Stimulated activated CD4-positive, alpha-beta T cell treated with anti-CD3 and anti-CD28 coated beads, Interleukin-1b, Interleukin-23, amount 100 ng/mL, for 4 hours (primary cell): Measurements from ENCODE around the gene AATK.

Experiments used
- DNase-seq, 2 donors: peaks; one replicate each; pipeline ENCODE4 v3.0.0-alpha.2; 2020; ENCODE audit warnings: low read depth in 2 of 2

Gene AATK

GRCh38 chr17:81180836-81181810 is 15.1 kb upstream of the AATK start:
- no peak for DNase-seq

GRCh38 chr17:81179861-81180260 is 13.8 kb upstream of the AATK start:
- no peak for DNase-seq

GRCh38 chr17:81179220-81179619 is 13.2 kb upstream of the AATK start:
- no peak for DNase-seq

- DNase-seq: no peak
Measured at GRCh38 chr17:81178136-81179091, 12.4 kb upstream of the AATK start.

- no peak for DNase-seq
Measured at GRCh38 chr17:81176666-81177065, 10.6 kb upstream of the AATK start.

- DNase-seq: no peak
Measured at GRCh38 chr17:81173762-81174155, 7.7 kb upstream of the AATK start.

- DNase-seq: no peak
Measured at GRCh38 chr17:81173052-81173761, 7.2 kb upstream of the AATK start.

- no peak for DNase-seq
Measured at GRCh38 chr17:81171941-81172340, 5.9 kb upstream of the AATK start.

GRCh38 chr17:81170727-81171494 is 4.9 kb upstream of the AATK start:
- no peak for DNase-seq

GRCh38 chr17:81169870-81170309 is 3.9 kb upstream of the AATK start:
- no peak for DNase-seq

- no peak for DNase-seq
Measured at GRCh38 chr17:81167638-81168037, 1.6 kb upstream of the AATK start.

GRCh38 chr17:81167194-81167524 is 1.1 kb upstream of the AATK start:
- no peak for DNase-seq

GRCh38 chr17:81165246-81166032 is 582 bp downstream of the AATK start, which contains the start of gene PVALEF:
Gene PVALEF, plus strand, starts transcription at chr17:81165507. Its CDS starts 15,720 bp downstream, at chr17:81181227.
- no peak for DNase-seq

GRCh38 chr17:81164371-81165245 is 1.4 kb downstream of the AATK start:
- no peak for DNase-seq

GRCh38 chr17:81163703-81164370 is 2.2 kb downstream of the AATK start:
- DNase-seq: no peak

- no peak for DNase-seq
Measured at GRCh38 chr17:81163051-81163695, 2.8 kb downstream of the AATK start.

GRCh38 chr17:81162491-81162890 is 3.5 kb downstream of the AATK start:
- DNase-seq: no peak

- no peak for DNase-seq
Measured at GRCh38 chr17:81161972-81162371, 4.0 kb downstream of the AATK start.
